ENCODE measurements around the gene SUGT1.
"Not testable (repeated sequence)": the region's sequence is repeated elsewhere in the genome, so short reads cannot be mapped to it uniquely, and the experiment has no call there.

Gene SUGT1

GRCh38 chr13:52673465-52673864, 20.8 kb downstream of the SUGT1 start:
- H3K4me3 ChIP-seq, result no peak overlapping the region
- H3K27ac ChIP-seq, result no peak overlapping the region
- TF ChIP-seq, protein P1, sequence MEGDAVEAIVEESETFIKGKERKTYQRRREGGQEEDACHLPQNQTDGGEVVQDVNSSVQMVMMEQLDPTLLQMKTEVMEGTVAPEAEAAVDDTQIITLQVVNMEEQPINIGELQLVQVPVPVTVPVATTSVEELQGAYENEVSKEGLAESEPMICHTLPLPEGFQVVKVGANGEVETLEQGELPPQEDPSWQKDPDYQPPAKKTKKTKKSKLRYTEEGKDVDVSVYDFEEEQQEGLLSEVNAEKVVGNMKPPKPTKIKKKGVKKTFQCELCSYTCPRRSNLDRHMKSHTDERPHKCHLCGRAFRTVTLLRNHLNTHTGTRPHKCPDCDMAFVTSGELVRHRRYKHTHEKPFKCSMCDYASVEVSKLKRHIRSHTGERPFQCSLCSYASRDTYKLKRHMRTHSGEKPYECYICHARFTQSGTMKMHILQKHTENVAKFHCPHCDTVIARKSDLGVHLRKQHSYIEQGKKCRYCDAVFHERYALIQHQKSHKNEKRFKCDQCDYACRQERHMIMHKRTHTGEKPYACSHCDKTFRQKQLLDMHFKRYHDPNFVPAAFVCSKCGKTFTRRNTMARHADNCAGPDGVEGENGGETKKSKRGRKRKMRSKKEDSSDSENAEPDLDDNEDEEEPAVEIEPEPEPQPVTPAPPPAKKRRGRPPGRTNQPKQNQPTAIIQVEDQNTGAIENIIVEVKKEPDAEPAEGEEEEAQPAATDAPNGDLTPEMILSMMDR (IDR thresholded peaks at IDR 0.05), result no peak
- DNase-seq (ENCODE audit: low spot score), result no peak

DNA sequence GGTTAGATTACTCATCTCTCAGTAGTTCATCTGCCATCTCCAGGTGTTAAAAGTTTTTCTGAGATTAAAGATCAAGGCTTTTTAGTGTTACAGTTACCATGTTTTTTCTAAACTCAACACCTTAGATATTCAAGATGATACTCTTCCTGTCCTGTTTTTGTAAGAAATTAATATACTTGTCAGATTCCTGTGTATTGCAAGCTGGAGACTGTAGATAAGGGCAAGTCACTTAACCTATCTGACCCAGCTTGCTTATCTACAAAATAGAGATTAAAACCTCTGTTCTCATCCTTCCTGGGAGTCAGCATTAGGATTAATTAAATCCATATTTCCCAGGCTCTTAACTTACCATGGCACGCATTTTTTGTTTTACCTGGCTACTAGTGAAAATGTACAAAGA, 25.2 kb downstream of the SUGT1 start:
- TF ChIP-seq, protein P1 (IDR thresholded peaks at IDR 0.05), result no peak
- DNase-seq (ENCODE audit: low spot score), result no peak
- no peak overlapping the region for H3K27ac ChIP-seq

DNA sequence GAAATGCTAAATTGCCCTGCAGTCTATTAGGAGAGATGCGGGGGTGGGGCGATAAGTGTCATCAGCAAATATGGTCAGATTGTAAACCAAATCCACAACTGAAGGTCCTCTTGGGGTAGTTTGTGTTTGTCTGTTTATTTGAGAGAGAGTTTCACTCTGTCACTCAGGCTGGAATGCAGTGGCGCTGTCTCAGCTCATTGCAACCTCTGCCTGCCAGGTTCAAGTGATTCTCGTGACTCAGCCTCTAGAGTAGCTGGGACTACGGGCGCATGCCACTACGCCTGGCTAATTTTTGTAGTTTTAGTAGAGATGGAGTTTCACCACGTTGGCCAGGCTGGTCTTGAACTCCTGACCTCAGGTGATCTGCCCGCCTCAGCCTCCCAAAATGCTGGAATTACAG, 33.2 kb downstream of the SUGT1 start:
- H3K4me3 ChIP-seq; DNase-seq (ENCODE audit: low spot score): not testable (repeated sequence)

More for the DNA sequence above, 25.2 kb downstream of the SUGT1 start:
- H3K4me3 ChIP-seq, result no peak overlapping the region

DNA sequence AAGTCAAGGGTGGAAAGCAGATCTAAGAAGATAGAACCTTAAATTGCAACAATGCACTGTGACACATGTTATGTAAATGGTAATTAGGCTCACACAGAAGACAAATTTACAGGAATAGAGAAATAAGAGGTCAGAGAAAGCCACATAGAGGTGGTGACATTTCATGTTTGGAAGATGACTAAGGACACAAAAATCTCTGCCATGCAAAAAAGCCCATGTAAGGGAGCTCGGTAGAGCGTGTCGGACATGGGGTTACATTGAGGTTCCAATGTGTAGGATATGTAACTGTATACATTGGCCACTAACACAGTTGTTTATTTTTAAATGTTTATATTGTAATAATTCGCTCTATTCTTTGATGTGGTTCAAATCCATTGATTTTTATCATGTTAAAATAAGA, 33.7 kb downstream of the SUGT1 start:
- TF ChIP-seq, protein P1 (IDR thresholded peaks at IDR 0.05), result no peak
- Histone ChIP-seq H3K27ac (no peak overlapping the region), H3K4me3 (no peak overlapping the region)
- no peak for DNase-seq (ENCODE audit: low spot score)

More for the DNA sequence above, 33.2 kb downstream of the SUGT1 start:
- H3K27ac ChIP-seq, result not testable (repeated sequence)

- Histone ChIP-seq H3K27ac (no peak overlapping the region), H3K4me3 (no peak overlapping the region)
- TF ChIP-seq, protein P1 (IDR thresholded peaks at IDR 0.05), result no peak
- no peak for DNase-seq (ENCODE audit: low spot score)
Measured at GRCh38 chr13:52695856-52696255, 43.2 kb downstream of the SUGT1 start.

GRCh38 chr13:52696566-52696965, 43.9 kb downstream of the SUGT1 start:
- H3K27ac ChIP-seq, result no peak overlapping the region
- H3K4me3 ChIP-seq, result no peak overlapping the region
- DNase-seq (ENCODE audit: low spot score), result no peak
- TF ChIP-seq, protein P1 (IDR thresholded peaks at IDR 0.05), result no peak

- Histone ChIP-seq H3K4me3 (no peak overlapping the region), H3K27ac (no peak overlapping the region)
- TF ChIP-seq, protein P1 (IDR thresholded peaks at IDR 0.05), result no peak
- DNase-seq (ENCODE audit: low spot score), result no peak
Measured at GRCh38 chr13:52701728-52702465, 49.3 kb downstream of the SUGT1 start.

Data from coronary artery (tissue), 2 donors.